Ascending aorta (tissue), 2 donors: Measurements from ENCODE around the gene RAB1A. TPM values are rescaled to one million over a fixed set of nuclear protein-coding genes. Genes with fewer than 3 reads are reported as not detected.

Experiments
- DNase-seq, 2 donors: peaks; one replicate each; pipeline ENCODE4 v3.0.0-alpha.2; 2019; ENCODE audit warnings: low spot score in 2 of 2
- H3K27ac ChIP-seq, 2 donors: fragments of 200-600 bp; sonication (generic); one replicate each; pipeline ENCODE4 v1.5.1; 2016 to 2017; ENCODE audit warnings: mild to moderate bottlenecking in 1 of 2
- H3K27me3 ChIP-seq: fragments of 200-600 bp; sonication (generic); one replicate; pipeline ENCODE4 v1.5.1; 2017
- H3K36me3 ChIP-seq, 2 donors: fragments of 200-600 bp; sonication (generic); one replicate each; pipeline ENCODE4 v1.5.1; 2016
- H3K4me1 ChIP-seq, 2 donors: fragments of 200-600 bp; sonication (generic); one replicate each; pipeline ENCODE4 v1.5.1; 2016 to 2017; ENCODE audit warnings: mild to moderate bottlenecking in 1 of 2
- H3K4me3 ChIP-seq, 2 donors: fragments of 200-600 bp; sonication (generic); one replicate each; pipeline ENCODE4 v1.5.1; 2016 to 2017; ENCODE audit warnings: mild to moderate bottlenecking in 1 of 2
- H3K9me3 ChIP-seq, 2 donors: fragments of 200-600 bp; sonication (generic); one replicate each; pipeline ENCODE4 v1.5.1; 2016
- CTCF ChIP-seq, 3 experiments: fragments of 200-600 bp in 2 of 3; fragments of 450-650 bp in 1 of 3; sonication (generic) in 2 of 3; IDR thresholded peaks; one replicate each; pipeline ENCODE4 v1.5.1; 2016 to 2019; ENCODE audit warnings: antibody characterized with exemption in 3 of 3, mild to moderate bottlenecking in 1 of 3, moderate library complexity in 1 of 3
- intact Hi-C: fragments of 100-400 bp; cut with DNase I; formaldehyde crosslinking; loops from one replicate; pipeline ENCODE4 v1.15.1; 2023
- total RNA-seq: library from RNA; depleted of rRNA; stranded (reverse); fragments of >200 nt; gene quantifications from one replicate; pipeline ENCODE4 v1.1.0, GENCODE V29; 2016

The RAB1A gene
- total RNA-seq, 1 donor from 2014 or later: 56.4 TPM

GRCh38 chr2:65081232-65081685 is 48.6 kb downstream of the RAB1A start:
- no peak overlapping the region for H3K4me3 ChIP-seq
- no peaks in the 10 kb centered on the region for H3K27me3 ChIP-seq
- H3K4me1 ChIP-seq: peaks cover 0 to 3% of the 10 kb centered on the region in 2 donors
- intact Hi-C loops: no loop called here
- no peak for TF ChIP-seq CTCF (IDR thresholded peaks at IDR 0.05)
- no peak overlapping the region for H3K27ac ChIP-seq
- no peak for DNase-seq
- no peaks in the 10 kb centered on the region for H3K9me3 ChIP-seq
- H3K36me3 ChIP-seq: peaks cover 66 to 90% of the 10 kb centered on the region in 2 donors

- no peak for TF ChIP-seq CTCF (IDR thresholded peaks at IDR 0.05)
- no peak overlapping the region for H3K27ac ChIP-seq
- H3K9me3 ChIP-seq: no peaks in the 10 kb centered on the region
- intact Hi-C loops: no loop called here
- peaks cover 6 to 16% of the 10 kb centered on the region in 2 donors for H3K4me1 ChIP-seq
- no peaks in the 10 kb centered on the region for H3K27me3 ChIP-seq
- peak in 1 of 2 donors; percentile 57 for DNase-seq
- no peak overlapping the region for H3K4me3 ChIP-seq
- H3K36me3 ChIP-seq: peaks cover 51 to 70% of the 10 kb centered on the region in 2 donors
Observed at GRCh38 chr2:65079017-65079416, 50.9 kb downstream of the RAB1A start.

- Histone ChIP-seq H3K36me3 (peaks cover 49 to 70% of the 10 kb centered on the region in 2 donors), H3K4me1 (peaks cover 6 to 16% of the 10 kb centered on the region in 2 donors), H3K27me3 (no peaks in the 10 kb centered on the region), H3K9me3 (no peaks in the 10 kb centered on the region), H3K27ac (no peak overlapping the region), H3K4me3 (no peak overlapping the region)
- intact Hi-C loops: no loop called here
- DNase-seq: peak in 1 of 2 donors; percentile 49
- TF ChIP-seq CTCF (IDR thresholded peaks at IDR 0.05): no peak
Observed at GRCh38 chr2:65077898-65078297, 52.0 kb downstream of the RAB1A start.

DNA sequence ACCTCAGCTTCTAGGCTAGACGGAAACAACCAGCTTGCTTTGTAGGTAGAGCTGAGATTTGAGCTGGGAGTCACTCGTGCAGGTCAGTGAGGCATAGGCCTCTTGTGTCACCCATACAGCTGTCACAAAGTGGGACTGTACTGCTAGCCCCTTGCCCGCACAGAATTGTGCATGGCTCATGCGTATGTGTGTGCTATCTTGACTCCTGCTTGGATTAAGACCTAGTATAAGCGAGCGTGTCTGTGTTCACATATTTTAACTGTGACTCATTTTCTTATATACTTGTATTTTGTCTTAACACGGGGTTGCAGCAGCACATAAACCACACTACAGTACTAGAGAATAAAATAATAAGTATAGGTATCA is 53.6 kb downstream of the RAB1A start:
- DNase-seq: peak in 1 of 2 donors; percentile 61
- intact Hi-C loops: no loop called here
- Histone ChIP-seq H3K27ac (peak overlapping the region; percentile 62 to 68), H3K27me3 (no peaks in the 10 kb centered on the region), H3K9me3 (no peaks in the 10 kb centered on the region), H3K4me3 (no peak overlapping the region), H3K4me1 (peaks cover 6 to 16% of the 10 kb centered on the region in 2 donors), H3K36me3 (peaks cover 60 to 70% of the 10 kb centered on the region in 2 donors)
- TF ChIP-seq CTCF (IDR thresholded peaks at IDR 0.05): no peak

- Histone ChIP-seq H3K36me3 (peaks cover 65 to 69% of the 10 kb centered on the region in 2 donors), H3K4me1 (peaks cover 6 to 16% of the 10 kb centered on the region in 2 donors), H3K4me3 (no peak overlapping the region), H3K27ac (peak overlapping the region; percentile 62 to 68), H3K9me3 (no peaks in the 10 kb centered on the region), H3K27me3 (no peaks in the 10 kb centered on the region)
- intact Hi-C loops: no loop called here
- peak in 1 of 2 donors; percentile 62 for DNase-seq
- TF ChIP-seq CTCF (IDR thresholded peaks at IDR 0.05): no peak
Observed at GRCh38 chr2:65075605-65076344, 54.1 kb downstream of the RAB1A start.
